Testis (tissue), 2 donors: Measurements from ENCODE around the gene CCNJL.

Experiments used
- CTCF ChIP-seq, 3 experiments: fragments of 450-650 bp in 2 of 3; fragments of 200-600 bp in 1 of 3; sonication (generic) in 1 of 3; IDR thresholded peaks; one replicate each; pipeline ENCODE4 v1.5.1; 2016 to 2019; ENCODE audit warnings: antibody characterized with exemption in 3 of 3, mild to moderate bottlenecking in 2 of 3, moderate library complexity in 1 of 3
- POLR2A ChIP-seq: fragments of 450-650 bp; IDR thresholded peaks from one replicate; pipeline ENCODE4 v1.6.1; 2017; ENCODE audit warnings: antibody characterized with exemption, mild to moderate bottlenecking, moderate library complexity

- TF ChIP-seq CTCF (IDR thresholded peaks at IDR 0.05), result no peak
- TF ChIP-seq POLR2A, result no peak
These were observed 105.3 kb downstream of the CCNJL start for GRCh38 chr5:160207061-160207460.
